Mesendoderm (in vitro differentiated cells): ENCODE measurements around the gene RFC4.

Experiments
- DNase-seq: peaks from one replicate; pipeline ENCODE4 v3.0.0; 2013
- H2AK5ac ChIP-seq: 2 replicates; pipeline ENCODE4 v1.6.1; 2013; ENCODE audit warnings: low read length, inconsistent platforms
- H2BK120ac ChIP-seq: 2 replicates; pipeline ENCODE4 v1.6.1; 2013; ENCODE audit warnings: low read depth, mild to moderate bottlenecking, low read length, moderate library complexity, mixed read lengths
- H2BK15ac ChIP-seq: replicated peaks from 2 replicates; pipeline ENCODE4 v1.6.1; 2013; ENCODE audit warnings: low read depth, mild to moderate bottlenecking, moderate library complexity
- H2BK5ac ChIP-seq: 2 replicates; pipeline ENCODE4 v1.6.1; 2013; ENCODE audit warnings: low read length, inconsistent platforms
- H3K18ac ChIP-seq: 2 replicates; pipeline ENCODE4 v1.6.1; 2013; ENCODE audit warnings: mild to moderate bottlenecking, low read length, mixed read lengths
- H3K23ac ChIP-seq: one replicate; pipeline ENCODE4 v1.6.1; 2013; ENCODE audit warnings: low read length
- H3K27ac ChIP-seq: 2 replicates; pipeline ENCODE4 v1.5.1; 2013; ENCODE audit warnings: low read depth, mild to moderate bottlenecking, inconsistent platforms, low read length, moderate library complexity
- H3K27me3 ChIP-seq: 2 replicates; pipeline ENCODE4 v1.6.1; 2013; ENCODE audit warnings: low read length, control low read depth, mild to moderate bottlenecking, inconsistent platforms; ENCODE audit not compliant: insufficient read depth, poor library complexity
- H3K36me3 ChIP-seq: 2 replicates; pipeline ENCODE4 v1.6.1; 2013; ENCODE audit warnings: low read length, inconsistent platforms; ENCODE audit not compliant: control insufficient read depth, insufficient read depth
- H3K4ac ChIP-seq: one replicate; pipeline ENCODE4 v1.6.1; 2013; ENCODE audit warnings: low read depth, mild to moderate bottlenecking, low read length, moderate library complexity
- H3K4me1 ChIP-seq: 2 replicates; pipeline ENCODE4 v1.6.1; 2013; ENCODE audit warnings: low read depth, low read length, inconsistent platforms; ENCODE audit not compliant: control insufficient read depth
- H3K4me2 ChIP-seq: 2 replicates; pipeline ENCODE4 v1.6.1; 2013; ENCODE audit warnings: low read length
- H3K4me3 ChIP-seq: 2 replicates; pipeline ENCODE4 v1.5.1; 2013; ENCODE audit warnings: mild to moderate bottlenecking, low read length
- H3K56ac ChIP-seq: one replicate; pipeline ENCODE4 v1.6.1; 2013; ENCODE audit warnings: low read length
- H3K79me1 ChIP-seq: 2 replicates; pipeline ENCODE4 v1.6.1; 2013; ENCODE audit warnings: low read length, inconsistent platforms
- H3K79me2 ChIP-seq: 2 replicates; pipeline ENCODE4 v1.6.1; 2013; ENCODE audit warnings: mild to moderate bottlenecking, low read length; ENCODE audit not compliant: control insufficient read depth, insufficient read depth
- H3K9ac ChIP-seq: 2 replicates; pipeline ENCODE4 v1.6.1; 2013; ENCODE audit warnings: low read length, inconsistent platforms
- H4K5ac ChIP-seq: one replicate; pipeline ENCODE4 v1.6.1; 2013; ENCODE audit warnings: low read length
- H4K8ac ChIP-seq: one replicate; pipeline ENCODE4 v1.6.1; 2013; ENCODE audit warnings: low read depth, mild to moderate bottlenecking, control low read depth, low read length, moderate library complexity
- WGBS: extraction: QIAGEN DNeasy Blood & Tissue Kit; methylation state at CpG from one replicate; pipeline ENCODE4 v1.1.7; 2013; ENCODE audit warnings: low lambda C conversion rate, missing lambda C conversion rate; ENCODE audit not compliant: insufficient coverage; ENCODE audit errors: extremely low coverage; 5-methylcytosine and 5-hydroxymethylcytosine counted together

The RFC4 gene

GRCh38 chr3:186826976-186827857, 20.9 kb upstream of the RFC4 start:
- Histone ChIP-seq H3K27me3 (no peaks in the 10 kb centered on the region), H3K36me3 (no peaks in the 10 kb centered on the region)
- WGBS: no CpG with 5 or more reads among the region's 80 CpGs

GRCh38 chr3:186826410-186826975, 20.2 kb upstream of the RFC4 start:
- H3K4me1 ChIP-seq: peaks cover 4% of the 10 kb centered on the region
- no peak overlapping the region for H2BK15ac ChIP-seq
- no peaks in the 10 kb centered on the region for H3K79me1 ChIP-seq
- H3K4me3 ChIP-seq: no peak overlapping the region
- no peak overlapping the region for H4K5ac ChIP-seq
- no peak overlapping the region for H3K18ac ChIP-seq
- peak; percentile 37 for DNase-seq
- peak overlapping the region; percentile 75 for H3K4ac ChIP-seq
- no peak overlapping the region for H2BK120ac ChIP-seq
- WGBS: no CpG with 5 or more reads among the region's 14 CpGs
- peak overlapping the region; percentile 39 for H3K9ac ChIP-seq
- no peaks in the 10 kb centered on the region for H3K79me2 ChIP-seq
- H3K4me2 ChIP-seq: peak overlapping the region; percentile 21
- H3K23ac ChIP-seq: no peak overlapping the region
- no peaks in the 10 kb centered on the region for H3K27me3 ChIP-seq
- H4K8ac ChIP-seq: no peak overlapping the region
- H3K56ac ChIP-seq: peak overlapping the region; percentile 76
- H2BK5ac ChIP-seq: no peak overlapping the region
- H3K27ac ChIP-seq: no peak overlapping the region
- no peaks in the 10 kb centered on the region for H3K36me3 ChIP-seq
- no peak overlapping the region for H2AK5ac ChIP-seq

More at GRCh38 chr3:186826976-186827857, 20.9 kb upstream of the RFC4 start:
- Histone ChIP-seq H3K4me1 (peaks cover 4% of the 10 kb centered on the region), H3K27ac (no peak overlapping the region), H3K9ac (peak overlapping the region; percentile 72), H3K23ac (no peak overlapping the region), H4K5ac (no peak overlapping the region), H2BK15ac (no peak overlapping the region), H3K56ac (peak overlapping the region; percentile 76), H2AK5ac (no peak overlapping the region), H3K4ac (peak overlapping the region; percentile 87), H3K79me1 (no peaks in the 10 kb centered on the region), H3K4me2 (peak overlapping the region; percentile 48), H3K4me3 (peak overlapping the region; percentile 13), H2BK120ac (no peak overlapping the region), H3K18ac (peak overlapping the region; percentile 94), H3K79me2 (no peaks in the 10 kb centered on the region), H2BK5ac (no peak overlapping the region), H4K8ac (no peak overlapping the region)
- DNase-seq: peak; percentile 87

GRCh38 chr3:186825872-186826409, 19.7 kb upstream of the RFC4 start:
- no peak overlapping the region for H3K23ac ChIP-seq
- H2AK5ac ChIP-seq: no peak overlapping the region
- H3K4me1 ChIP-seq: peaks cover 4% of the 10 kb centered on the region
- WGBS: no CpG with 5 or more reads among the region's 11 CpGs
- H2BK15ac ChIP-seq: no peak overlapping the region
- no peaks in the 10 kb centered on the region for H3K27me3 ChIP-seq
- no peak overlapping the region for H2BK120ac ChIP-seq
- H3K79me1 ChIP-seq: no peaks in the 10 kb centered on the region
- no peak overlapping the region for H3K9ac ChIP-seq
- H3K4me2 ChIP-seq: no peak overlapping the region
- H3K79me2 ChIP-seq: no peaks in the 10 kb centered on the region
- H3K36me3 ChIP-seq: no peaks in the 10 kb centered on the region
- no peak overlapping the region for H3K18ac ChIP-seq
- no peak for DNase-seq
- H4K5ac ChIP-seq: no peak overlapping the region
- H3K56ac ChIP-seq: peak overlapping the region; percentile 17
- H2BK5ac ChIP-seq: no peak overlapping the region
- H3K4me3 ChIP-seq: no peak overlapping the region
- H3K27ac ChIP-seq: no peak overlapping the region
- no peak overlapping the region for H4K8ac ChIP-seq
- H3K4ac ChIP-seq: no peak overlapping the region

- Histone ChIP-seq H4K8ac (no peak overlapping the region), H4K5ac (no peak overlapping the region), H3K4me3 (no peak overlapping the region), H3K56ac (peak overlapping the region; percentile 67), H3K36me3 (no peaks in the 10 kb centered on the region), H3K27ac (no peak overlapping the region), H3K23ac (no peak overlapping the region), H3K4ac (no peak overlapping the region), H2AK5ac (no peak overlapping the region), H3K79me2 (no peaks in the 10 kb centered on the region), H3K9ac (peak overlapping the region; percentile 40), H3K18ac (no peak overlapping the region), H2BK5ac (no peak overlapping the region), H2BK15ac (no peak overlapping the region), H3K4me2 (peak overlapping the region; percentile 64), H3K27me3 (no peaks in the 10 kb centered on the region), H2BK120ac (no peak overlapping the region), H3K79me1 (no peaks in the 10 kb centered on the region), H3K4me1 (peaks cover 4% of the 10 kb centered on the region)
- WGBS: no CpG with 5 or more reads among the region's 23 CpGs
- DNase-seq: peak; percentile 84
These were observed 19.1 kb upstream of the RFC4 start for GRCh38 chr3:186825294-186825821.

- H3K4me1 ChIP-seq: peaks cover 4% of the 10 kb centered on the region
- H3K18ac ChIP-seq: no peak overlapping the region
- no peak overlapping the region for H2BK15ac ChIP-seq
- no peaks in the 10 kb centered on the region for H3K36me3 ChIP-seq
- no peaks in the 10 kb centered on the region for H3K79me1 ChIP-seq
- no peak overlapping the region for H3K23ac ChIP-seq
- H3K79me2 ChIP-seq: no peaks in the 10 kb centered on the region
- H3K4ac ChIP-seq: no peak overlapping the region
- no peak overlapping the region for H4K5ac ChIP-seq
- WGBS: no CpG with 5 or more reads among the region's 18 CpGs
- H3K27me3 ChIP-seq: no peaks in the 10 kb centered on the region
- peak overlapping the region; percentile 53 for H3K56ac ChIP-seq
- H2BK120ac ChIP-seq: no peak overlapping the region
- H3K9ac ChIP-seq: peak overlapping the region; percentile 40
- H4K8ac ChIP-seq: no peak overlapping the region
- H3K4me2 ChIP-seq: peak overlapping the region; percentile 64
- no peak overlapping the region for H2AK5ac ChIP-seq
- no peak overlapping the region for H3K4me3 ChIP-seq
- peak; percentile 47 for DNase-seq
- H2BK5ac ChIP-seq: no peak overlapping the region
- no peak overlapping the region for H3K27ac ChIP-seq
These were observed 18.3 kb upstream of the RFC4 start for GRCh38 chr3:186824430-186825139.
